Left ventricle myocardium superior (tissue), 1 donor: ENCODE results near the gene MOB2. TPM values are rescaled to one million over a fixed set of nuclear protein-coding genes. Genes with fewer than 3 reads are reported as not detected.

Source experiments
- ATAC-seq: fragments of 200-7000 bp; cut with Tn5 transposase; one replicate; pipeline ENCODE4 v1.9.1; 2020; ENCODE audit warnings: mild to moderate bottlenecking, moderate library complexity
- DNase-seq: peaks from one replicate; pipeline ENCODE4 v3.0.0-alpha.2; 2020
- intact Hi-C: fragments of 100-400 bp; cut with micrococcal nuclease; formaldehyde crosslinking; loops from one replicate; pipeline ENCODE4 v1.11.0; 2022
- total RNA-seq: library from RNA; stranded (reverse); fragmentation: NEBNext Ultra II Directional; extraction: Animal tissue kit (Norgen Biotek cat#: 25700); gene quantifications from one replicate; pipeline ENCODE4 v1.2.1, GENCODE V29; 2021
- donor health status: DM: no; HTN: yes; CAD: no; lungs with severe emphysema.

The MOB2 gene
- total RNA-seq, 1 donor from 2014 or later = 52.8 TPM

- intact Hi-C loops = no loop called here
- ATAC-seq (no peak), DNase-seq (no peak)
Measured at GRCh38 chr11:1450949-1451710, 35.4 kb downstream of the MOB2 start.

- intact Hi-C loops = no loop called here
- ATAC-seq = no peak
- DNase-seq = no peak
Measured at GRCh38 chr11:1450344-1450875, 36.2 kb downstream of the MOB2 start.

- ATAC-seq = no peak
- DNase-seq = no peak
- intact Hi-C loops = no loop called here
Measured at GRCh38 chr11:1449490-1450243, 36.9 kb downstream of the MOB2 start.

GRCh38 chr11:1448882-1449281 is 37.7 kb downstream of the MOB2 start:
- DNase-seq = no peak
- ATAC-seq = no peak
- intact Hi-C loops = no loop called here

- no peak for ATAC-seq
- DNase-seq = no peak
- intact Hi-C loops = no loop called here
Measured at GRCh38 chr11:1447845-1448825, 38.4 kb downstream of the MOB2 start.

GRCh38 chr11:1446623-1447022 is 40.0 kb downstream of the MOB2 start:
- intact Hi-C loops = no loop called here

GRCh38 chr11:1445741-1446445 is 40.7 kb downstream of the MOB2 start:
- intact Hi-C loops = no loop called here

More at GRCh38 chr11:1446623-1447022, 40.0 kb downstream of the MOB2 start:
- DNase-seq (no peak), ATAC-seq (no peak)

GRCh38 chr11:1444823-1445422 is 41.7 kb downstream of the MOB2 start:
- no peak for ATAC-seq
- intact Hi-C loops = no loop called here
- no peak for DNase-seq

More at GRCh38 chr11:1445741-1446445, 40.7 kb downstream of the MOB2 start:
- DNase-seq (no peak), ATAC-seq (no peak)

GRCh38 chr11:1444321-1444720 is 42.3 kb downstream of the MOB2 start:
- DNase-seq (no peak), ATAC-seq (no peak)
- intact Hi-C loops = no loop called here

- ATAC-seq = no peak
- intact Hi-C loops = no loop called here
- DNase-seq = no peak
Measured at GRCh38 chr11:1443737-1444136, 42.8 kb downstream of the MOB2 start.

- intact Hi-C loops = no loop called here
- ATAC-seq = no peak
- no peak for DNase-seq
Measured at GRCh38 chr11:1442807-1443366, 43.7 kb downstream of the MOB2 start.

- intact Hi-C loops = no loop called here
- no peak for ATAC-seq
- no peak for DNase-seq
Measured at GRCh38 chr11:1442163-1442562, 44.4 kb downstream of the MOB2 start.

GRCh38 chr11:1440496-1440895 is 46.1 kb downstream of the MOB2 start:
- DNase-seq (no peak), ATAC-seq (no peak)
- intact Hi-C loops = no loop called here

GRCh38 chr11:1440066-1440465 is 46.5 kb downstream of the MOB2 start:
- no peak for ATAC-seq
- DNase-seq = no peak
- intact Hi-C loops = no loop called here

GRCh38 chr11:1439341-1439740 is 47.2 kb downstream of the MOB2 start:
- no peak for ATAC-seq
- intact Hi-C loops = no loop called here
- no peak for DNase-seq

- ATAC-seq (no peak), DNase-seq (no peak)
- intact Hi-C loops = no loop called here
Measured at GRCh38 chr11:1438967-1439330, 47.6 kb downstream of the MOB2 start.

GRCh38 chr11:1438261-1438966 is 48.2 kb downstream of the MOB2 start:
- ATAC-seq = peak; percentile 41
- intact Hi-C loops = no loop called here
- DNase-seq = peak; percentile 54
